Gastrocnemius medialis (tissue), 4 donors: Measurements from ENCODE around the gene PRKAR2B. TPM values are rescaled to one million over a fixed set of nuclear protein-coding genes. Genes with fewer than 3 reads are reported as not detected.
"Not testable (repeated sequence)": the region's sequence is repeated elsewhere in the genome, so short reads cannot be mapped to it uniquely, and the experiment has no call there.

ENCODE experiments used
- ATAC-seq, 2 donors: fragments of 150-250 bp; one replicate each; pipeline ENCODE4 v1.9.1; 2016
- DNase-seq, 2 donors: peaks; one replicate each; pipeline ENCODE4 v3.0.0-alpha.2; 2019
- H3K27ac ChIP-seq, 4 donors: fragments of 200-600 bp; sonication (generic); 1 replicate in 1 of 4; 2 replicates in 3 of 4; pipeline ENCODE4 v1.5.1; 2016 to 2018; ENCODE audit warnings: mild to moderate bottlenecking in 2 of 4, moderate library complexity in 1 of 4
- H3K27me3 ChIP-seq, 3 donors: fragments of 200-600 bp; sonication (generic) in 2 of 3; 1 replicate in 1 of 3; 2 replicates in 2 of 3; pipeline versions ENCODE4 v1.5.1 to v1.6.0; 2016 to 2019; ENCODE audit warnings: mild to moderate bottlenecking in 1 of 3, moderate library complexity in 1 of 3
- H3K36me3 ChIP-seq, 2 donors: fragments of 200-600 bp; sonication (generic) in 1 of 2; one replicate each; pipeline ENCODE4 v1.5.1; 2017 to 2018
- H3K4me1 ChIP-seq, 2 donors: fragments of 200-600 bp; sonication (generic) in 1 of 2; one replicate each; pipeline ENCODE4 v1.5.1; 2016 to 2017; ENCODE audit warnings: mild to moderate bottlenecking in 2 of 2
- H3K4me3 ChIP-seq, 4 donors: fragments of 200-600 bp; sonication (generic) in 3 of 4; 1 replicate in 1 of 4; 2 replicates in 3 of 4; pipeline ENCODE4 v1.5.1; 2016 to 2019; ENCODE audit warnings: mild to moderate bottlenecking in 2 of 4
- H3K9me3 ChIP-seq, 3 donors: fragments of 200-600 bp; sonication (generic) in 2 of 3; 1 replicate in 1 of 3; 2 replicates in 2 of 3; pipeline ENCODE4 v1.5.1; 2016 to 2019
- CTCF ChIP-seq, 5 experiments: fragments of 450-650 bp in 3 of 5; fragments of 200-600 bp in 2 of 5; sonication (generic) in 2 of 5; IDR thresholded peaks in 4 of 5; conservative IDR thresholded peaks in 1 of 5; 1 replicate in 4 of 5; 2 replicates in 1 of 5; pipeline ENCODE4 v1.5.1; 2016 to 2019; ENCODE audit warnings: antibody characterized with exemption in 5 of 5, mild to moderate bottlenecking in 3 of 5, moderate library complexity in 3 of 5
- POLR2A ChIP-seq, 2 donors: fragments of 450-650 bp; IDR thresholded peaks; one replicate each; pipeline ENCODE4 v1.6.1; 2017; ENCODE audit warnings: antibody characterized with exemption in 2 of 2, mild to moderate bottlenecking in 2 of 2, moderate library complexity in 2 of 2
- in situ Hi-C, 4 donors: fragments of 200-750 bp; cut with MboI; loops; one replicate each; pipeline versions ENCODE4 v1.15.0 to v1.8.0; 2017; ENCODE audit warnings: low sequenced_read_pairs in 4 of 4
- intact Hi-C: fragments of 100-400 bp; cut with DNase I; formaldehyde crosslinking; loops from one replicate; pipeline ENCODE4 v1.15.1; 2023; ENCODE audit warnings: low total_unique reads
- total RNA-seq, 4 donors: library from RNA; depleted of rRNA; stranded (reverse); fragments of >200 nt; gene quantifications; one replicate each; pipeline versions ENCODE4 v1.1.0 to v1.2.3, GENCODE V29; 2016

Gene PRKAR2B
- total RNA-seq, 4 donors from 2014 or later, result 0.85 to 6.0 (median 1.4) TPM

GRCh38 chr7:107133396-107133795 is 88.9 kb downstream of the PRKAR2B start:
- no peaks in the 10 kb centered on the region for H3K36me3 ChIP-seq
- ATAC-seq (no peak), DNase-seq (no peak)
- TF ChIP-seq POLR2A (IDR thresholded peaks at IDR 0.05) (no peak), CTCF (IDR thresholded peaks at IDR 0.05 in 4 of 5, conservative IDR thresholded peaks at IDR 0.05 in 1 of 5) (no peak)
- no peak overlapping the region for H3K27ac ChIP-seq
- no peaks in the 10 kb centered on the region for H3K27me3 ChIP-seq
- intact Hi-C loops, result no loop called here
- H3K4me1 ChIP-seq, result no peaks in the 10 kb centered on the region
- in situ Hi-C loops, result loop anchor here in 2 of 4 donors (25.0 kb wide), 2 partner anchors 196 to 471 kb away; partner anchors contain the start of gene CCDC71L (in 1 of the 2)
- no peak overlapping the region for H3K4me3 ChIP-seq
- H3K9me3 ChIP-seq, result no peaks in the 10 kb centered on the region

GRCh38 chr7:107138696-107139420 is 94.4 kb downstream of the PRKAR2B start:
- no peaks in the 10 kb centered on the region for H3K9me3 ChIP-seq
- in situ Hi-C loops, result loop anchor here in 2 of 4 donors (25.0 kb wide), 2 partner anchors 202 to 477 kb away; partner anchors contain the start of gene CCDC71L (in 1 of the 2)
- H3K36me3 ChIP-seq, result no peaks in the 10 kb centered on the region
- ATAC-seq (no peak), DNase-seq (no peak)
- no peak overlapping the region for H3K27ac ChIP-seq
- H3K4me1 ChIP-seq, result no peaks in the 10 kb centered on the region
- TF ChIP-seq POLR2A (IDR thresholded peaks at IDR 0.05), result no peak
- TF ChIP-seq CTCF (IDR thresholded peaks at IDR 0.05 in 4 of 5, conservative IDR thresholded peaks at IDR 0.05 in 1 of 5), result no peak
- no peaks in the 10 kb centered on the region for H3K27me3 ChIP-seq
- intact Hi-C loops, result no loop called here
- H3K4me3 ChIP-seq, result no peak overlapping the region

GRCh38 chr7:107143875-107144274 is 99.4 kb downstream of the PRKAR2B start:
- DNase-seq, H3K4me1 ChIP-seq, H3K27ac ChIP-seq, H3K9me3 ChIP-seq, H3K27me3 ChIP-seq, ATAC-seq, intact Hi-C loops, H3K36me3 ChIP-seq, H3K4me3 ChIP-seq: not testable (repeated sequence)
- in situ Hi-C loops, result loop anchor here in 3 of 4 donors (10.0 to 25.0 kb wide), 3 partner anchors 207 to 482 kb away; partner anchors contain the start of gene CCDC71L (in 1 of the 3)

- Histone ChIP-seq H3K36me3 (no peaks in the 10 kb centered on the region), H3K4me3 (no peak overlapping the region), H3K27ac (no peak overlapping the region), H3K27me3 (no peaks in the 10 kb centered on the region), H3K9me3 (no peaks in the 10 kb centered on the region), H3K4me1 (peaks cover 3 to 6% of the 10 kb centered on the region in 2 donors)
- DNase-seq (no peak), ATAC-seq (no peak)
- in situ Hi-C loops, result loop anchor here (5.0 to 25.0 kb wide), 4 partner anchors 208 to 483 kb away; partner anchors contain the start of gene CCDC71L (in 1 of the 4)
- no peak for TF ChIP-seq POLR2A (IDR thresholded peaks at IDR 0.05)
- TF ChIP-seq CTCF (IDR thresholded peaks at IDR 0.05 in 4 of 5, conservative IDR thresholded peaks at IDR 0.05 in 1 of 5), result no peak
- intact Hi-C loops, result no loop called here
Measured at GRCh38 chr7:107145067-107145838, 100.7 kb downstream of the PRKAR2B start.
